ENCODE data around the gene GCGR.

The GCGR gene

DNA sequence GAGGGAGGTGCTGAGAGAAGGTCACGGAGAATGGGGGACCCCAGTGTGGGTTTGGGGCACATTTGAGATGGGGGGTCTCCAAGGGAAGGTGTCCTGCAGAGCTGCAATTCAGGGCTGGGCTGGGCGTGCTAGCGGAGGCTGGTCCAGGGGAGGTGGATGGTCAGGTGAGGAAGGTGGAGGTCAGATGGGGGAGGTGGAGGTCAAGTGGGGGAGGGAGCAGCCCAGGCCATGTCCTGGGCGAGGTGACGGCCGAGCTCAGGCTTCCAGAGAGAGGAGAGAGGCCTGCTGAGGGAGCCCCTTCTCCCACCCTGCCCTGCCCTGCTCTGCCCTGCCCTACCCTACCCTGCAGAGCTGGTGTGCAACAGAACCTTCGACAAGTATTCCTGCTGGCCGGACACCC lies 6.5 kb downstream of the GCGR start:
- H3K4me3 ChIP-seq (ENCODE audit: low read depth, low read length), result no peak overlapping the region
- TF ChIP-seq, protein P1, sequence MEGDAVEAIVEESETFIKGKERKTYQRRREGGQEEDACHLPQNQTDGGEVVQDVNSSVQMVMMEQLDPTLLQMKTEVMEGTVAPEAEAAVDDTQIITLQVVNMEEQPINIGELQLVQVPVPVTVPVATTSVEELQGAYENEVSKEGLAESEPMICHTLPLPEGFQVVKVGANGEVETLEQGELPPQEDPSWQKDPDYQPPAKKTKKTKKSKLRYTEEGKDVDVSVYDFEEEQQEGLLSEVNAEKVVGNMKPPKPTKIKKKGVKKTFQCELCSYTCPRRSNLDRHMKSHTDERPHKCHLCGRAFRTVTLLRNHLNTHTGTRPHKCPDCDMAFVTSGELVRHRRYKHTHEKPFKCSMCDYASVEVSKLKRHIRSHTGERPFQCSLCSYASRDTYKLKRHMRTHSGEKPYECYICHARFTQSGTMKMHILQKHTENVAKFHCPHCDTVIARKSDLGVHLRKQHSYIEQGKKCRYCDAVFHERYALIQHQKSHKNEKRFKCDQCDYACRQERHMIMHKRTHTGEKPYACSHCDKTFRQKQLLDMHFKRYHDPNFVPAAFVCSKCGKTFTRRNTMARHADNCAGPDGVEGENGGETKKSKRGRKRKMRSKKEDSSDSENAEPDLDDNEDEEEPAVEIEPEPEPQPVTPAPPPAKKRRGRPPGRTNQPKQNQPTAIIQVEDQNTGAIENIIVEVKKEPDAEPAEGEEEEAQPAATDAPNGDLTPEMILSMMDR (IDR thresholded peaks at IDR 0.05; ENCODE audit: low read depth, low read length), result no peak
- TF ChIP-seq MYC (IDR thresholded peaks at IDR 0.05; ENCODE audit: low read depth, low read length) (no peak), POLR2A (IDR thresholded peaks at IDR 0.05; ENCODE audit: extremely low read depth, insufficient read length) (no peak)
- TF ChIP-seq, protein P2, sequence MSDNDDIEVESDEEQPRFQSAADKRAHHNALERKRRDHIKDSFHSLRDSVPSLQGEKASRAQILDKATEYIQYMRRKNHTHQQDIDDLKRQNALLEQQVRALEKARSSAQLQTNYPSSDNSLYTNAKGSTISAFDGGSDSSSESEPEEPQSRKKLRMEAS (IDR thresholded peaks at IDR 0.05; ENCODE audit: low read depth, low read length), result no peak
- no peak for DNase-seq (ENCODE audit: low read depth)

DNA sequence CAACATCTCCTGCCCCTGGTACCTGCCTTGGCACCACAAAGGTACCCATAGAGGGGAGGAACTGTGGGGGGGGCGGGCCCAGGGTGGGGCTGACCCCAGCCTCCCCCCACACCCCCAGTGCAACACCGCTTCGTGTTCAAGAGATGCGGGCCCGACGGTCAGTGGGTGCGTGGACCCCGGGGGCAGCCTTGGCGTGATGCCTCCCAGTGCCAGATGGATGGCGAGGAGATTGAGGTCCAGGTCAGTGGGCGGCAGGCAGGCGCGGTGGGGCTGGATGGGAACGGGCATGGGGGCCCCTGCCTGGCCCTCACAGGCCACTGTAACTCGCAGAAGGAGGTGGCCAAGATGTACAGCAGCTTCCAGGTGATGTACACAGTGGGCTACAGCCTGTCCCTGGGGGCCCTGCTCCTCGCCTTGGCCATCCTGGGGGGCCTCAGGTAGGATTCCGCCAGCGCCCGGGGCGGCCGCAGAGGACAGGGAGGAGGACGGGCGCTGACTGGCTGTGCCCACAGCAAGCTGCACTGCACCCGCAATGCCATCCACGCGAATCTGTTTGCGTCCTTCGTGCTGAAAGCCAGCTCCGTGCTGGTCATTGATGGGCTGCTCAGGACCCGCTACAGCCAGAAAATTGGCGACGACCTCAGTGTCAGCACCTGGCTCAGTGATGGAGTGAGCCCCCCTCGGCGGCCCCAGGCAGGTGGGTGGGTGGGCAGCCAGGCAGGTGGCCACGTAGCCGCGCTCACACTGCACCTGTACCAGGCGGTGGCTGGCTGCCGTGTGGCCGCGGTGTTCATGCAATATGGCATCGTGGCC lies 7.1 kb downstream of the GCGR start:
- TF ChIP-seq POLR2A (IDR thresholded peaks at IDR 0.05; ENCODE audit: extremely low read depth, insufficient read length) (no peak), MYC (IDR thresholded peaks at IDR 0.05; ENCODE audit: low read depth, low read length) (no peak)
- TF ChIP-seq, protein P1 (IDR thresholded peaks at IDR 0.05; ENCODE audit: low read depth, low read length), result no peak
- TF ChIP-seq, protein P2 (IDR thresholded peaks at IDR 0.05; ENCODE audit: low read depth, low read length), result no peak
- no peak for DNase-seq (ENCODE audit: low read depth)

DNA sequence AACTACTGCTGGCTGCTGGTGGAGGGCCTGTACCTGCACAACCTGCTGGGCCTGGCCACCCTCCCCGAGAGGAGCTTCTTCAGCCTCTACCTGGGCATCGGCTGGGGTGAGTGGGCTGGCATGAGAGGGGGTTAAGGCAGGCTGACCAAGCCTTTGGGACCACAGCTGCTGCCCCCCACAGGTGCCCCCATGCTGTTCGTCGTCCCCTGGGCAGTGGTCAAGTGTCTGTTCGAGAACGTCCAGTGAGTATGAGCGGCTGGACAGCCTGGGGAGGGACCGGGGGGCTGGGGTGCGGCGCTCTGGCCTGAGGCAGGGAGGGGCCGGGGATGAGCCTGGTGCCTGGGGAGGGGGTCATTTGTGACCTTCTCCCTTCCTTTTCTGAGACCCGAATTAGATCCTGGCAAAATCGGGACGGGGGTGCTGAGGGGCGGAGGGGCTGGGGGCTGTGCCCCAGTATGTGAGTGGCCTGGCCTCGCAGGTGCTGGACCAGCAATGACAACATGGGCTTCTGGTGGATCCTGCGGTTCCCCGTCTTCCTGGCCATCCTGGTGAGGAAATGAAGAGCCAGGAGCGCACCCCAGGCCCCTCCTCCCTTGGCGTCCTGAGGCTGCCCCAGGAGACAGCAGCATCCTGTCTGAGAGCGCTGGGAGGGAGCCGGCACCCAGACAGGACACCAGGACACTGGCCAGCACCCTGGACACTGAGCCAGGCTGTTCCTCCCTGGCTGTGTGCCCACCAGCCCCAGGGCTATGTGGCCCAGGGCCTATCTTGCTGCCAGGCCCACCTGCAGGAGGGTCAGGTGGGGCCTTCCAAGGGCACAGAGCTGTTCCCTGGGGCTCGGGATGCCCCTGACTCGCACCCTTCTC lies 8.0 kb downstream of the GCGR start:
- no peak for DNase-seq (ENCODE audit: low read depth)
- no peak overlapping the region for H3K4me3 ChIP-seq (ENCODE audit: low read depth, low read length)
- TF ChIP-seq, protein P2 (IDR thresholded peaks at IDR 0.05; ENCODE audit: low read depth, low read length), result no peak
- no peak for TF ChIP-seq POLR2A (IDR thresholded peaks at IDR 0.05; ENCODE audit: extremely low read depth, insufficient read length)
- TF ChIP-seq, protein P1 (IDR thresholded peaks at IDR 0.05; ENCODE audit: low read depth, low read length), result no peak
- TF ChIP-seq MYC (IDR thresholded peaks at IDR 0.05; ENCODE audit: low read depth, low read length), result no peak

More for the DNA sequence above, 7.1 kb downstream of the GCGR start:
- H3K4me3 ChIP-seq (ENCODE audit: low read depth, low read length), result no peak overlapping the region

DNA sequence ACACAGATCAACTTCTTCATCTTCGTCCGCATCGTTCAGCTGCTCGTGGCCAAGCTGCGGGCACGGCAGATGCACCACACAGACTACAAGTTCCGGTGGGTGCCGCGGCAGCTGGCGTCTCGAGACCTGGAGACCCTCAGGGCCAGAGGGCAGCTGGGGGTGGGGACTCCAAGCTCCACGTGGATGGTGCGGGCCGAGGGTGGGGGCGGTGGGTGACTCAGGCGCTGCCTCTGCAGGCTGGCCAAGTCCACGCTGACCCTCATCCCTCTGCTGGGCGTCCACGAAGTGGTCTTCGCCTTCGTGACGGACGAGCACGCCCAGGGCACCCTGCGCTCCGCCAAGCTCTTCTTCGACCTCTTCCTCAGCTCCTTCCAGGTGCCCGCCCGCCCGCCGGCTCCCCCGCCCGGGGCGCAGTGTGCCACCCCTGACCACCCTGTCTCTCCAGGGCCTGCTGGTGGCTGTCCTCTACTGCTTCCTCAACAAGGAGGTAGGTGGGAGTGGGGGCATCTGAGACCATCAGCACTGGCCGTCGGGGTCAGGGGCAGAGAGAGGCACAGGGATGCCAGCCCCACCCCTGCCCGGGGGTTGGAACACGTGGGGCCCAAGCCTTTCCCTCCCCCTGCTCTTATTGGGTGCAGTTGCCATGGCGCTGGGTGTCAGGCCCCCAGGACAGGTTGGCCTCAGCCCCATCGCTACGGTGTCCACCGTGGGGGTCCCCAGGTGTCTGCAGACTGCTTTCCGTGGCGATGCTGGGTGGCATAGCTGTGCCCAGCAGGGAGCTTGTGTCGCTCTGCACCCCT lies 8.8 kb downstream of the GCGR start:
- TF ChIP-seq, protein P2 (IDR thresholded peaks at IDR 0.05; ENCODE audit: low read depth, low read length), result no peak
- TF ChIP-seq MYC (IDR thresholded peaks at IDR 0.05; ENCODE audit: low read depth, low read length) (no peak), POLR2A (IDR thresholded peaks at IDR 0.05; ENCODE audit: extremely low read depth, insufficient read length) (no peak)
- TF ChIP-seq, protein P1 (IDR thresholded peaks at IDR 0.05; ENCODE audit: low read depth, low read length), result no peak
- DNase-seq (ENCODE audit: low read depth), result no peak
- H3K4me3 ChIP-seq (ENCODE audit: low read depth, low read length), result no peak overlapping the region

DNA sequence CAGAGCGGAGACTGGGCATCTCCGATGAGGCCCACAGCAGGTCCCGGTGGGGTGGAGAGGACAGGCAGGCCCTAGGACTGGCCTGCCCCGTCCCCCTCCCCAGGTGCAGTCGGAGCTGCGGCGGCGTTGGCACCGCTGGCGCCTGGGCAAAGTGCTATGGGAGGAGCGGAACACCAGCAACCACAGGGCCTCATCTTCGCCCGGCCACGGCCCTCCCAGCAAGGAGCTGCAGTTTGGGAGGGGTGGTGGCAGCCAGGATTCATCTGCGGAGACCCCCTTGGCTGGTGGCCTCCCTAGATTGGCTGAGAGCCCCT lies 9.4 kb downstream of the GCGR start:
- DNase-seq (ENCODE audit: low read depth), result no peak
- TF ChIP-seq, protein P1 (IDR thresholded peaks at IDR 0.05; ENCODE audit: low read depth, low read length), result no peak
- TF ChIP-seq MYC (IDR thresholded peaks at IDR 0.05; ENCODE audit: low read depth, low read length) (no peak), POLR2A (IDR thresholded peaks at IDR 0.05; ENCODE audit: extremely low read depth, insufficient read length) (no peak)
- TF ChIP-seq, protein P2 (IDR thresholded peaks at IDR 0.05; ENCODE audit: low read depth, low read length), result no peak
- H3K4me3 ChIP-seq (ENCODE audit: low read depth, low read length), result no peak overlapping the region

Data from NB4 (cell line).